ENCODE results near the gene TMEM125. TPM values are rescaled to one million over a fixed set of nuclear protein-coding genes. Genes with fewer than 3 reads are reported as not detected.

TMEM125 gene
- total and polyA plus RNA-seq, 8 donors = 7.0 to 41.9 (median 22.8) TPM

GRCh38 chr1:43253173-43253572 is 16.6 kb upstream of the TMEM125 start:
- no peak for DNase-seq
- no peaks in the 10 kb centered on the region for H3K27me3 ChIP-seq
- intact Hi-C loops (cut with DNase I; ENCODE audit: low total_unique reads) = no loop called here
- no peaks in the 10 kb centered on the region for H3K36me3 ChIP-seq
- H3K27ac ChIP-seq = no peak overlapping the region
- TF ChIP-seq POLR2A (IDR thresholded peaks at IDR 0.05) = no peak
- no peak for TF ChIP-seq POLR2AphosphoS5 (IDR thresholded peaks at IDR 0.05)
- TF ChIP-seq EP300 (IDR thresholded peaks at IDR 0.05) = no peak
- no peak for TF ChIP-seq CTCF (IDR thresholded peaks at IDR 0.05)
- no peaks in the 10 kb centered on the region for H3K9me3 ChIP-seq
- H3K4me1 ChIP-seq = peaks cover 18 to 29% (median 21%) of the 10 kb centered on the region in 4 donors
- WGBS, 5 donors = 87 to 94% (median 93%) methylated on average over 4 of the region's 4 CpGs
- H3K4me3 ChIP-seq = no peak overlapping the region

DNA sequence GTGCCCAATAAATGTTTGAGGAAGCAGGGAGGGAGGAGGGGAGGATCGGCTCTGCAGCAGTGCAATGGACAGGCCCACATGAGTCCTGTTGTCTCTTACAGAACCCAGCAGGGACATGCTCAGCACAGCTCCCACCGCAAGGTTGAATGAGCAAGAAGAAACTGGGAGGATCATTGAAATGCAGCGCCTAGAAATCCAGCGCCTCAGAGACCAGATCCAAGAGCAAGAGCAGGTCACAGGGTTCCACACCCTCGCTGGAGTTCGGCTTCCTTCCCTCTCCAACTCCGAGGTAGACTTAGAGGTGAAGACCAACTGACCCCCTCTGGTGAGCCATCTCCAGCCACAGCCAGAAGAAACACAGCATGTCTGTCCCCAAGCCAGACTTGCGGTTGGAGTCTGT is 15.9 kb upstream of the TMEM125 start:
- Histone ChIP-seq H3K27me3 (no peaks in the 10 kb centered on the region), H3K4me1 (peaks cover 18 to 35% (median 21%) of the 10 kb centered on the region in 4 donors), H3K27ac (peak overlapping the region in 3 of 5 donors; percentile 2 to 91 (median 82)), H3K36me3 (no peaks in the 10 kb centered on the region), H3K9me3 (no peaks in the 10 kb centered on the region), H3K4me3 (no peak overlapping the region)
- no peak for DNase-seq
- intact Hi-C loops (cut with DNase I; ENCODE audit: low total_unique reads) = no loop called here
- TF ChIP-seq POLR2AphosphoS5 (IDR thresholded peaks at IDR 0.05) (no peak), EP300 (IDR thresholded peaks at IDR 0.05) (no peak), CTCF (IDR thresholded peaks at IDR 0.05) (no peak), POLR2A (IDR thresholded peaks at IDR 0.05) (no peak)
- WGBS, 5 donors = 88 to 95% (median 89%) methylated on average over 8 of the region's 8 CpGs

DNA sequence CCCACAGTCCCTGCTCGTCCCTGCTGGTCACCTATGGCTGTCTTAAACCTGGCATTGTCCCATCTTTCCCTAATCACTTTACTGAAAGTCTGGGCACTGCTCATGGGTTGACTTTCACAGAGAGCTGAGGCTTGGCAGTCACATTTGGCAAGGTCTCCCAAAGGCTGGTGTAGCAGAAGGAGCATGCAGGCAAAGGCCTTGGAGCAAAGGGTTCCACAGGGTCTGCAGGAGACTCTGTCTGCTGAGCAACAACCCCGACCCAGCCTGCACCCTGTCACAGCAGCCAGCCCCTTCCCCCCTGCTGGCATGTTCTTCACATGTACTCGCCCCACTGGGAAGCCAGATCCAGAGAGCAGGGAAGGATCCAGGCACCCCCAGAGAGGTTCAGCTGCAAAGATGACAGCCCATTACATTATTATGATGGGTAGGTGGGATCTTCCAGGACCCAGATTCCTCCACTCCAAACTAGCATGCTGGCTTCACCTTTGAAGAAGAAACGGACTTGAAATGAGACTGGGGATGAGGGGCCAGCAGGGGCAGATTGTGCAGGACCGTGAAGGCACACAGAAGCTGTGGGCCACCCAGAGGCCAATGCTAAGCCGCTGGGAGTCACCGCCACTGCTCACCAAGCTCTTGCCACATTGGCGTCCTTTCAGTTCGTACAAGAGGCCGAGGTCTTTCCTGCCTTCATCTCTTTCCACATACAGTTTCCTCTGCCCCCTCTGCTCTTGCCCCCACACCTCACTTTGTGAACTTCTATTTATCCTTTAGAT is 14.2 kb upstream of the TMEM125 start:
- Histone ChIP-seq H3K4me1 (peaks cover 18 to 35% (median 21%) of the 10 kb centered on the region in 4 donors), H3K9me3 (no peaks in the 10 kb centered on the region), H3K27ac (peak overlapping the region; percentile 82 to 91 (median 85)), H3K36me3 (no peaks in the 10 kb centered on the region), H3K4me3 (no peak overlapping the region), H3K27me3 (no peaks in the 10 kb centered on the region)
- intact Hi-C loops (cut with DNase I; ENCODE audit: low total_unique reads) = no loop called here
- peak in 1 of 2 donors; percentile 78 for DNase-seq
- TF ChIP-seq POLR2A (IDR thresholded peaks at IDR 0.05) = no peak
- TF ChIP-seq CTCF (IDR thresholded peaks at IDR 0.05) = no peak
- no peak for TF ChIP-seq EP300 (IDR thresholded peaks at IDR 0.05)
- TF ChIP-seq POLR2AphosphoS5 (IDR thresholded peaks at IDR 0.05) = peak in 1 of 3 donors; percentile 25
- 56 to 78% (median 57%) methylated on average over 10 of the region's 10 CpGs for WGBS, 5 donors

GRCh38 chr1:43256675-43257570 is 12.9 kb upstream of the TMEM125 start:
- Histone ChIP-seq H3K4me1 (peaks cover 18 to 35% (median 21%) of the 10 kb centered on the region in 4 donors), H3K27me3 (no peaks in the 10 kb centered on the region), H3K4me3 (no peak overlapping the region), H3K36me3 (no peaks in the 10 kb centered on the region), H3K9me3 (no peaks in the 10 kb centered on the region), H3K27ac (peak overlapping the region; percentile 82 to 91 (median 85))
- 35 to 62% (median 50%) methylated on average over 8 of the region's 8 CpGs for WGBS, 5 donors
- TF ChIP-seq EP300 (IDR thresholded peaks at IDR 0.05) (no peak), POLR2A (IDR thresholded peaks at IDR 0.05) (no peak), CTCF (IDR thresholded peaks at IDR 0.05) (no peak), POLR2AphosphoS5 (IDR thresholded peaks at IDR 0.05) (peak in 1 of 3 donors; percentile 83)
- intact Hi-C loops (cut with DNase I; ENCODE audit: low total_unique reads) = no loop called here
- DNase-seq = peak; percentile 69 to 94
